GM12878 (cell line): ENCODE measurements around the gene RBM4. TPM values are rescaled to one million over a fixed set of nuclear protein-coding genes. Genes with fewer than 3 reads are reported as not detected.

Experiments
- ATAC-seq: fragments of 200-7000 bp; cut with Tn5 transposase; 3 replicates; pipeline ENCODE4 v1.9.1; 2020; ENCODE audit warnings: mild to moderate bottlenecking, moderate library complexity
- BruUV-seq: library from RNA; stranded (reverse); fragments of 400-500 nt; replicated peaks from 2 replicates; lab custom pipeline; 2021; lab: Mats Ljungman, UMichigan
- CTCF ChIA-PET: fragments of 300-600 bp; sonication (Branson Sonifier 250); formaldehyde crosslinking; extraction: SDS; loops from one replicate; lab custom pipeline; 2021; ENCODE audit warnings: inconsistent platforms; lab: Yijun Ruan, JAX
- POLR2A ChIA-PET: fragments of 350-600 bp; formaldehyde crosslinking; extraction: SDS; loops from one replicate; lab custom pipeline; 2021; ENCODE audit warnings: inconsistent platforms; lab: Charles Lee
- RAD21 ChIA-PET: fragments of 300-600 bp; sonication (Branson Sonifier 250); formaldehyde crosslinking; loops from one replicate; lab custom pipeline; 2023; ENCODE audit warnings: antibody characterized with exemption; ENCODE audit not compliant: unreplicated experiment; lab: Charles Lee
- SMC1A ChIA-PET: fragments of 300-600 bp; sonication (Branson Sonifier 250); formaldehyde crosslinking; loops from one replicate; lab custom pipeline; 2023; ENCODE audit not compliant: unreplicated experiment, uncharacterized antibody; lab: Charles Lee
- DNase-seq: peaks from one replicate; pipeline ENCODE4 v3.0.0-alpha.2; 2011; ENCODE audit warnings: low read depth, low spot score
- FAIRE-seq: peaks from 3 replicates; lab custom pipeline; 2011; peaks lifted over from hg19 to GRCh38; lab: Jason Lieb, UNC
- H2AFZ ChIP-seq: 2 replicates; pipeline ENCODE4 v1.6.0; 2011; ENCODE audit warnings: low read depth, low read length, control low read depth; ENCODE audit not compliant: control insufficient read depth
- H3K27ac ChIP-seq: 2 replicates; pipeline ENCODE4 v1.5.1; 2011; ENCODE audit warnings: control low read depth; ENCODE audit not compliant: control insufficient read depth, insufficient read depth
- H3K27me3 ChIP-seq, 2 experiments: replicated peaks in 1 of 2; 2 replicates each; pipeline versions ENCODE4 v1.6.0 to v1.6.1; 2011; ENCODE audit warnings: low read length in 1 of 2; ENCODE audit not compliant: control insufficient read depth in 2 of 2, insufficient read depth in 2 of 2
- H3K36me3 ChIP-seq, 2 experiments: 2 replicates each; pipeline ENCODE4 v1.5.1; 2011; ENCODE audit warnings: low read length in 1 of 2; ENCODE audit not compliant: control insufficient read depth in 2 of 2, insufficient read depth in 2 of 2
- H3K4me1 ChIP-seq: 2 replicates; pipeline ENCODE4 v1.6.1; 2011; ENCODE audit warnings: mild to moderate bottlenecking, low read length, moderate library complexity, mixed read lengths; ENCODE audit not compliant: control insufficient read depth, insufficient read depth
- H3K4me2 ChIP-seq: 2 replicates; pipeline ENCODE4 v1.6.0; 2011; ENCODE audit warnings: control low read depth; ENCODE audit not compliant: control insufficient read depth, insufficient read depth
- H3K4me3 ChIP-seq: fragments of 200-600 bp; sonication (generic); 2 replicates; pipeline ENCODE4 v1.5.1; 2016
- H3K79me2 ChIP-seq: 2 replicates; pipeline ENCODE4 v1.6.0; 2011; ENCODE audit warnings: low read length; ENCODE audit not compliant: control insufficient read depth, insufficient read depth
- H3K9ac ChIP-seq: 2 replicates; pipeline ENCODE4 v1.8.0; 2011; ENCODE audit warnings: low read length, control low read depth, mixed read lengths; ENCODE audit not compliant: control insufficient read depth, insufficient read depth
- H3K9me3 ChIP-seq: replicated peaks from 3 replicates; pipeline ENCODE4 v1.5.1; 2011; ENCODE audit warnings: mild to moderate bottlenecking, low read length; ENCODE audit not compliant: control insufficient read depth, insufficient read depth
- H4K20me1 ChIP-seq: 2 replicates; pipeline ENCODE4 v1.6.0; 2011; ENCODE audit not compliant: control insufficient read depth, insufficient read depth
- CEBPB ChIP-seq, 2 experiments: fragments of 150-350 bp in 1 of 2; IDR thresholded peaks; 2 replicates each; pipeline ENCODE4 v1.6.1; 2012 to 2014; ENCODE audit warnings: low read depth in 2 of 2, low read length in 2 of 2, borderline replicate concordance in 1 of 2, inconsistent platforms in 1 of 2
- CEBPZ ChIP-seq: fragments of 150-350 bp; IDR thresholded peaks from 2 replicates; pipeline ENCODE4 v1.6.1; 2016; ENCODE audit warnings: low read depth, low read length
- CREB1 ChIP-seq: IDR thresholded peaks from 2 replicates; pipeline ENCODE4 v1.6.1; 2012; ENCODE audit warnings: low read depth, mild to moderate bottlenecking, inconsistent platforms
- FOS ChIP-seq: IDR thresholded peaks from 3 replicates; pipeline ENCODE4 v1.6.1; 2011; ENCODE audit warnings: borderline replicate concordance; ENCODE audit not compliant: insufficient read length; ENCODE audit errors: extremely low read depth
- IRF4 ChIP-seq: IDR thresholded peaks from 2 replicates; pipeline ENCODE4 v1.6.1; 2011; ENCODE audit warnings: low read depth, low read length
- MYB ChIP-seq: fragments of 150-350 bp; IDR thresholded peaks from 2 replicates; pipeline ENCODE4 v1.6.1; 2014; ENCODE audit warnings: mild to moderate bottlenecking, low read depth, low read length, borderline replicate concordance
- POLR2AphosphoS5 ChIP-seq: IDR thresholded peaks from 2 replicates; pipeline ENCODE4 v1.6.1; 2011; ENCODE audit warnings: mild to moderate bottlenecking, low read length, inconsistent platforms
- ZNF217 ChIP-seq: fragments of 450-650 bp; IDR thresholded peaks from 2 replicates; pipeline ENCODE4 v1.6.1; 2017; ENCODE audit warnings: antibody characterized with exemption, mild to moderate bottlenecking
- WGBS: methylation state at CpG from one replicate; pipeline ENCODE4 v1.1.6; 2016; ENCODE audit warnings: low lambda C conversion rate; ENCODE audit not compliant: insufficient replicate concordance, insufficient coverage; ENCODE audit errors: missing lambda C conversion rate; 5-methylcytosine and 5-hydroxymethylcytosine counted together
- in situ Hi-C: fragments of 300-500 bp; cut with MboI; formaldehyde crosslinking; loops from 9 replicates; pipeline ENCODE4 v1.14.3; 2018; ENCODE audit warnings: mixed read lengths
- intact Hi-C: fragments of 100-400 bp; cut with micrococcal nuclease; formaldehyde crosslinking; loops from one replicate; pipeline ENCODE4 v1.14.2; 2022; ENCODE audit not compliant: unreplicated experiment
- polyA plus RNA-seq, 11 experiments: library from polyadenylated mRNA; depleted of rRNA in 4 of 11; unstranded in 6 of 11; stranded (reverse) in 5 of 11; fragments of >200 nt; fragmentation: Nextera tagmentation in 4 of 11; fragmentation: Illumina TruSeq in 1 of 11; extraction: Ambion mirVana in 4 of 11; extraction: Trizol in 1 of 11; gene quantifications; 1 replicate in 1 of 11; 2 replicates in 10 of 11; pipeline versions ENCODE4 v1.2.1 to v1.2.3, GENCODE V29; 2011 to 2016; ENCODE audit warnings: inconsistent platforms in 2 of 11, missing spikeins in 2 of 11, low read depth in 1 of 11
- total RNA-seq, 4 experiments: library from RNA; depleted of rRNA in 3 of 4; stranded (reverse); fragments of >200 nt in 3 of 4; fragmentation: Illumina TruSeq in 1 of 4; extraction: Trizol in 1 of 4; gene quantifications; 2 replicates each; pipeline versions ENCODE4 v1.2.1 to v1.2.3, GENCODE V29; 2013 to 2021

The RBM4 gene
- total and polyA plus RNA-seq, 10 of the 15 experiments (the other 5 are each of a cell fraction or from before 2014, with no cell fraction given), result 105 to 224 (median 138) TPM

- TF ChIP-seq CEBPZ, result no peak
- no peak for TF ChIP-seq POLR2AphosphoS5
- no peak for TF ChIP-seq MYB
- no peak for TF ChIP-seq FOS
These were observed 26.9 kb downstream of the RBM4 start (continued) for GRCh38 chr11:66665369-66665768.

- RAD21 ChIA-PET, result no interaction called here
- in situ Hi-C loops, result no loop called here
These were observed 32.3 kb downstream of the RBM4 start for GRCh38 chr11:66670816-66671215.

More at GRCh38 chr11:66670816-66671215, 32.3 kb downstream of the RBM4 start:
- H4K20me1 ChIP-seq, result no peaks in the 10 kb centered on the region
- H3K36me3 ChIP-seq, result peaks cover 2 to 23% of the 10 kb centered on the region in 2 experiments; a peak in 3 of 4 replicates
- intact Hi-C loops, result loop anchor here (10.0 kb wide), 1 partner anchor 236 kb away; the partner anchor contains the start of gene MRPL11
- no peaks in the 10 kb centered on the region for H3K9me3 ChIP-seq
- peaks cover 13% of the 10 kb centered on the region for H3K79me2 ChIP-seq
- CTCF ChIA-PET, result interaction anchor here (1.2 kb wide), 1 partner anchor 93 kb away, joined by 5 read pairs; no protein-coding TSS in a partner anchor
- H3K4me2 ChIP-seq, result no peak overlapping the region
- ATAC-seq (no peak), FAIRE-seq (no peak), DNase-seq (no peak)
- POLR2A ChIA-PET, result no interaction called here
- no peak overlapping the region for H3K9ac ChIP-seq
- H3K4me3 ChIP-seq, result no peak overlapping the region
- no peaks in the 10 kb centered on the region for H3K4me1 ChIP-seq
- H3K27ac ChIP-seq, result no peak overlapping the region
- TF ChIP-seq IRF4, result no peak
- TF ChIP-seq CEBPB (IDR thresholded peaks at IDR 0.05; ENCODE audit: borderline replicate concordance in 1 of 2, low read depth in 2 of 2, low read length in 2 of 2), result no peak
- no peak for TF ChIP-seq CREB1
- no peak for TF ChIP-seq ZNF217
- WGBS, result 82% methylated on average over 5 of the region's 5 CpGs
- no TSS peak for BruUV-seq
- H3K27me3 ChIP-seq, result no peaks in the 10 kb centered on the region
- no peak overlapping the region for H2AFZ ChIP-seq
- SMC1A ChIA-PET, result no interaction called here
